T follicular helper cell (primary cell): ENCODE data around the gene CAMK2A.
"Not testable (repeated sequence)": the region's sequence is repeated elsewhere in the genome, so short reads cannot be mapped to it uniquely, and the experiment has no call there.

Experiments
- DNase-seq: peaks from one replicate; pipeline ENCODE4 v3.0.0-alpha.2; 2020; ENCODE audit warnings: low read depth

Gene CAMK2A

DNA sequence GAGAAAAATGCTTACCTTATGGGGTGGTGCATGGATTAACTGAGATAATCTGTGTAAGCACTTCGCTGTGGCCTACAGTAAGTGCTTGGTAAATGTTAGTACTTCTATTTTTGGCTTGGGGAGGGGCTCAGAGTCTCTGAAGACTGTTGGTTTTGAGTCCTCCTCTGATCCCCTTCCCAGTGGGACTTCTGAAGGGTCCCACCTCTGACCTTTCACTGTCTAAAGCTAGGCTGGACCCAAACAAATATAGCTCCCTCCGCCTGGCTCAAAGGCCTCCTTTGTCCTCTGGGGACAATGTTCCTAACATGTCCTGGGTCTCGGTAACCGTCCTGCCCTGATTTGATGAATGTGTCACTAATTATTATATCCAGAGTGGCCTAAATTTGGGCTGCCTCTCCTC lies 34.8 kb downstream of the CAMK2A start:
- no peak for DNase-seq

DNA sequence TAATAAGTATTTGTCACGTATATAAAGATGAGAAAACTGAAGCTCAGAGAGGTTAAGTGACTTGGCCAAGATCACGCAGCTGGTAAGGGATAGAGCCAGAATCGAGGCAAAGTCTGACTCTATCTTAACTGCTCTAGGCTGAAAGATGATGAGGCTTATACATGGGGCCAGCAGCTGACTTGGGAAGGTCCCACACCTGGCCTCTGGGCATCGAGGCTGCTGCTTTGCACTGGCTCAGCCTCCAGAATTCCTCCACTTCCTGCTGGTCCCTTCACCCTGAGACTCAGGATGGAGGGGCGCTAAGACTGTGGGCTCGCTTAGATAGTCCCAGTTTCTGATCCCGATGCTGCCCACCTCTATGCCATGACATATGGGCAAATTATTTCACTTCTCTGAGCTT lies 35.2 kb downstream of the CAMK2A start:
- no peak for DNase-seq

DNA sequence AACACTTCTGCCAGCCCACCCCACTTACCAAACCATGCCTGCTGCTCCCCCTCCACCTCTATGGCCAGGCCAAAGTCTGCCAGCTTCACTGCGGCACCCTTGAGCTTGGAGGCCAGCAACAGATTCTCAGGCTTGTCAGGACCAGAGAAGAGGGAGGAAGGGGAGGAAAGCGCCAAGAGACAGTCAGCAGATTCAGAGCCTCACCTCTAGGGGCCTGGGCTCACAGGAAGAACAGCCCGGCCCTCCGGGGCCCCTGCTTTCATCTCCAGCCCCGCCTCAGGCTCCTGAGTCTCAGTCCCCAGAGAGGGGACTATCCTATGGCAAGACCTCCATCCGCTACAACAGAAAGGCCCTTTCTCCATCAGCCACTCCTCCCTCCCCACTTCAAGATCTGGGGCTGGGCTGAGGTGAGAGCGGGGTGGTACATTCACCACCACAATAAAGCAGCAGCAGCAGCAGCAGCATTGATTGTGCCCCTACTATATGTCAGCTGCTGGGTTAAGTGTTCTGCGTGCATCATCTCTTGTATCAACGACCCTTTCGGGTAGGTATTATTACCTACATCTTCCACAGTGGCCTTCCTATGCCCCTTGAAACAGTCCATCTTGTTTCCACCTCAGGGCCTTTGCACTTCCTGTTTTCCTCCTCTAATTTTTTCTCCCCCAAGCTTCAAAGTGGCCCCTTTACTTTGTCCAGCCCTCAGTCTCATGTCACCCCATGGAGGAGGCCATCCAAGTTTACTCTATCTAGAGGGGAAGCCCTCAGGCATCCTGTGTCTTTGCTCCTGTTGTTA lies 36.0 kb downstream of the CAMK2A start:
- no peak for DNase-seq

DNA sequence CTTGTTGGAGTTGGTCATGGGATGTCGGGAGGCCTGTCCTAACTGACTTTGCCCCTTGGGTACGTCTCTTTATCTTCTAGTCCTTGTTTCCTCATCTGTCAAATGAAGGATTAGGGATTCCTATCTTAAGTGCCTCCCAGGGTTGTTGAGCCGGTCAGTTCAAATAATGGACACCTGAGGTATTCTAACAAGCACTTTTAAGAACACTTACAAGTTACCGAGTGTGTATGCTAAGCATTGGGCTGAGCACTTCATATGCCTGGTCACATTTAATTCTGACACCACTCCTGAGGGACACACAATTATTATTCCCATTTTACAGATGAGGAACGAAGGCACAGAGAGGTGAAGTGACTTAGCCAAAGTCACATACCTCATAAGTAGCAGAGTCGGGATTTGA lies 37.1 kb downstream of the CAMK2A start:
- no peak for DNase-seq

DNA sequence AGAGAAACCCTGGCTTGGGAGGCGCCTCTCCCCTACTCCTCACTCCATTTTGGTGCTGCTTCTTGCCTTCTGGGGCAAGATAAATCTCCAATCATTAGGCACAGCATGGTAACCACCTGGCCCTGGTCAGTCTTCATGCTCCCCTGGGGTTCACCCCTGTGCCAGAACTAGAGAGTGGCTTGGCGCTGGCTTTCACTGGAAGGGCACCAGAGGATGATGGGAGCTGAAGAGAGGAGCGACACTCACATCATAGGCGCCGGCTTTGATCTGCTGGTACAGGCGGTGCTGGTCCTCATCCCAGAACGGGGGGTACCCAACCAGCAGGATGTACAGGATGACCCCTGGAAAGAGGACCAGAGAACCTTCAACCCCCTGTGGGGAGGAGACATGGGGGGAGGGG lies 38.1 kb downstream of the CAMK2A start:
- DNase-seq, result no peak

DNA sequence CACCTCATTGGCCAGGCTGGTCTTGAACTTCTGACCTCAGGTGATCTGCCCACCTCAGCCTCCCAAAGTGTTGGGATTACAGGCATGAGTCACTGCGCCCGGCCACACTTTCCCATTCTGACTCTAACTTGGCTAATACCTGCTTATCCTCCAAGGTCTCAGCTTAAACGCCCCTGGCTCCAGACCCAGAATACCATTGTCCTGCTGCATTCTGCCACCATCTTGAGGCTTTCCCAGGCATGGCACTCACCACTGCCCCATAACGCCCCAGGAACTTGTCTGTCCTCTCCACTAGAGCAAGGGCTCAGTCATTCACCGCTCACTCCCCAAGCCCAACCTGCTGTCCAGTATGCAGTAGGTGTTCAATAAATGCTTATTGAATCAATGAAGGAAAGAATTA lies 39.8 kb downstream of the CAMK2A start:
- DNase-seq, result no peak

DNA sequence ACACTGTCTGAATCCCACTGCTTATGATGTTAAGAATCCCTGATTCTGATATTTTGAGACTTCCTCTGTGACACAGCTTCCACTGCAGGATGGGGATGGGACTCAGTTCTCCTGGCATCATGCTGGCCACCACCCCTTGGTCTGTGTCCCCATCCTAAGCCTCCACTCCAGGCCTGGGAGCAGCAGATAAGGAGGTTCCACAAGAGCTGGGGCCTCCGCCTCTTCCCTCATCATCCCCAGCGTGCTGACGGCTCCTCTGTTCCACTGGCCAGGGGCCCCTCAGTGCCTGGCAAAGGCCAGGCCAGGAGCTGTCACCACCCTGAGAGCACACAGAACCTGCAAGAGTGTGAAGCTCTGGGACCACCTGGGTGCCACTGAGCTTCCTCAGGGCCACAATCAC lies 40.6 kb downstream of the CAMK2A start:
- no peak for DNase-seq

DNA sequence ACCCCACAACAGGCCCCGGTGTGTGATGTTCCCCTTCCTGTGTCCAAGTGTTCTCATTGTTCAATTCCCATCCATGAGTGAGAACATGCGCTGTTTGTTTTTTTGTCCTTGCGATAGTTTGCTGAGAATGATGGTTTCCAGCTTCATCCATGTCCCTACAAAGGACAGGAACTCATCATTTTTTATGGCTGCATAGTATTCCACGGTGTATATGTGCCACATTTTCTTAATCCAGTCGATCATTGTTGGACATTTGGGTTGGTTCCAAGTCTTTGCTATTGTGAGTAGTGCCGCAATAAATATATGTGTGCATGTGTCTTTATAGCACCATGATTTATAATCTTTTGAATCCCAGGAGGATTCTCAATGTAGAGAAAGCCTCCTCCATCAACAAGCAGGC lies 41.1 kb downstream of the CAMK2A start:
- not testable (repeated sequence) for DNase-seq

DNA sequence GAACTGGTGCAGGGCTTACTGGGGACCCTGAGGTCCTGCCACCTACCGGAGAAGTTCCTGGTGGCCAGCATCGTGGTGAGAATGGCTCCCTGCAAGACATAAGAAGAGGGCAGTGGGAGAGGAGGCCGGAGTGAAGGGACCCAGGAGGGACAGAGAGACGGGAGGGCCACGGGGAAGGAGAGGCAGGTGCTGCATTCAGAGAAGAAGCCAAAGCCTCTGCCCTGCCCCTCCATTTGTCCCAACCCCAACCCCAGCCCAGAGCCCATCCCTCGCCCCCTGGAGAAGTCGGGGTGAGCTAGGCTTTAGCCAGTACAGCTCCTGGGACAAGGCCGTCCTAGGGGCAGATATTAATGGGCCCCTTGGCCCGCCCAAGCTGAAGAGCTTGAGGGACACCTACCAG lies 41.8 kb downstream of the CAMK2A start:
- DNase-seq, result no peak

DNA sequence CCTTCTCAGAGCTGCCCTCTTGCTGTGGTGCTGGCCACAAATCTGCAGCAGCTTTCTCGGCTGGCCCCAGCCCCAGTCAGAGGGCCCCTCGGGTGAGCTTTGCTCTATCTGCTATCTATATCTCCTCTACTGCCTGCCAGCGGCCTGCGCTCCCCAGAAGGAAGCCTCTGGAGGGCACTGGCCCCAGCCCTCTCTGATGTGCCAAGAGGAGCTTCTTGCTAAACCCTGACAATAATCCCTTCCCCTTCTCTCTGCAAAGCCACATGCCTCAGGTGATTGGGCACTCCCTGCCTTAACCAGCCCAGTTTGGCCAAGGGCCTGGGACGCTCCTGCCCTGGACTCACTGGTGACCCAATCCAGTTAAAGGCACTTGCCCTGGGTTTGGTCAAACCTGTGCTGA lies 42.7 kb downstream of the CAMK2A start:
- no peak for DNase-seq

DNA sequence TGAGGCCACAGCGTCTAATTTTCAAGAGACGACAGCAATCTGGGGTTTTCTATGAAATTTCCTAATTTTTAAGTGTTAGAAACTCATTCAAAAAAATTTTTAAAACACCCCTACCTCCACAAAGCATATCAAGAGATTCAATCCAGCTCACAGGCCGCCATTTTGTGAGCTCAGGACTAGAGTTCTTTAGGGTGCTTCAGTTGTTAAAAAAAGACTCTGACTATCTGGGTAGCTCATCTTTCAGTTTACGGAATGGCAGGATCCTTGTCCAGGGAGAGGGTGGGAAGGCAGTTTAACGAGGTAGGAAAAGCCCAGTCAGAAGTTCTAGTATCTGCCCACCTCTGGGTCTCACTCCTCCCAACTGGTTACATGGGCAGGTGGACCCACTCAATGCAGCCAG lies 43.1 kb downstream of the CAMK2A start:
- DNase-seq, result no peak

DNA sequence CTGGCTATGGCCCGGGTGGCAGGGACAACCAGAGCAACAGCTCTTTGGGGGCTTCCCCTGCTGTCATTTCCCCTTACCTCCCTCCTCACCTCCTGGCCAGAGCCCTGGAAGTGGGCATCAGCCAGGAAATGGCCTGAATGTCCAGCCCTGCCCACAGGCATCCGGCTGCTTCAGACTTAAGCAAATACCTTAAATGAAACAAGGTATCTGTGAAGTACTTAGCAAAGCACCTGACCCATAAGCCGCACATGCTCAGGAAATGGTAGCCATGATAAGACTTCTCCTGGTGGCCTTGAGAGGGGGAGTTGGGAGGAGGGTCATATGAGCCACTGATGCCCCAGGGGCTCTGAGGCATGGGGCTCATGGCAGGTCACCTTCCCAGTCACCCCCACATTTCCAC lies 43.8 kb downstream of the CAMK2A start:
- no peak for DNase-seq

DNA sequence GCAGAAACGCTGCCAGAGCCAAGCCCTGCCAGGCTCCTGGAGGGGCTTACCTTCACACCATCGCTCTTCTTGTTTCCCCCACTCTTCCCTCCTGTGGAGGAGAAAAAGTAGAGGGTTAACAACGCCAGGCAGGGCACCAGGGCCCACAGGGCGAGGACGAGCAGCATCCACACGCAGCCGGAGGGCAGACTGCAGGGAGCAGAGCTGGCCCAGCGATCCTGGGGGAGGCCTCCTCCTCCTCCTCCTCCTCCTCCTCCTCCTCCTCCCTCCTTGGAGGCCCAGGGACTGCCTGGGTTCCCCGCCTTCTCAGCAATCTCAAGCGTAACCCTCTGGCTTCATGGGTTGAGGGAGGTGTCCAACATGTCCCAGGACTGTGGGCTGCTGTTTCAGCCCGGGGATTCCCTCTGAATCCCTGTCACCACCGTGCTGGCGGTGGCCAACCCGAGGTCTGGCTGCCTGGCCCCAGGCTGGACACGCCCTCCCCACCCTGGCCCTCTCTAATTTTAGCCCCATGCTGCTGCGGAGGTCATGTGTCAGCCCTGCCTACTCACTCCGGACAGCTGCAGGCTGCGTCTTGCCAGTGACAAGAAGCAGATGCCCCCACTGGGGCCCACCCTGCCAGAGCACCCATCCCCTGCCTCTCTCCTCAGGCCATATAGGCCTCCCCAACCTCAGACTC lies 44.3 kb downstream of the CAMK2A start:
- no peak for DNase-seq

DNA sequence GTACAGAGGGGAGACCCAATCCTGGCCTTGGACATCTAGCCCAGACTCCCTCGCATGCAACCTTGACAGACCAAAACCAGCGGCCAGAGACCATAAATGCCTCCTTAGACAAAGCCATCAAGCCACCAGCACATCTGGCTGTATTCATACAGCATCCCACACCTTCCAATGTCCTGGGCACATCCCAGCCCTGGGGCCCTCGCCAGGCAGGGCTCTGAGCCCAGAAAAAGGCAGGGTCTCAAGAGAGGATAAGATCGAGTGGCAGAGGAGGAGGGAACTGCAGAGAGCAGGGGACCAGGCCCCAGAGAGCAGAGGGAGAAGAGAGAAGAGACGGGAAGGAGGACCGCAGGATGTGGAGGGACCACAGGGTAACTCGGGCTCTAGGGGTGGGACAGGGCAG lies 45.4 kb downstream of the CAMK2A start:
- no peak for DNase-seq

DNA sequence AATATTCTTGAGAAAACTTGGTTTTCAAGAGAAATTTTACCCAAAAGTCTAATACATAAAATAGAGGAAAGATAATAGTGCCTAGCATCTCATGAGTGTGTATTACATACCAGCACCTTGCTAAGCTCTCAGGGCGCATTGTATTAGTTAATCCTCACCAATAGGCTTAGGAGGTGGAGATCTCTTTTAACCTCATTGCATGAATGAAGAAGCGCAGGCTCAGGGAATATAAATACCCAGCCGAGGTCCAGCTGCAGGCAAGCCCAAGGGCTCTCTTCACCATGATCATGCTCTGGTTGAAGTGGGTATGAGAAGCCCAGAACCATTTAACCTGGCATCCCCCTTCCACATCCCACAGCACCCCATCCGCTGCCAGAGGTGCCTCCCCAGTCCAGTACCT lies 46.0 kb downstream of the CAMK2A start:
- DNase-seq, result no peak

DNA sequence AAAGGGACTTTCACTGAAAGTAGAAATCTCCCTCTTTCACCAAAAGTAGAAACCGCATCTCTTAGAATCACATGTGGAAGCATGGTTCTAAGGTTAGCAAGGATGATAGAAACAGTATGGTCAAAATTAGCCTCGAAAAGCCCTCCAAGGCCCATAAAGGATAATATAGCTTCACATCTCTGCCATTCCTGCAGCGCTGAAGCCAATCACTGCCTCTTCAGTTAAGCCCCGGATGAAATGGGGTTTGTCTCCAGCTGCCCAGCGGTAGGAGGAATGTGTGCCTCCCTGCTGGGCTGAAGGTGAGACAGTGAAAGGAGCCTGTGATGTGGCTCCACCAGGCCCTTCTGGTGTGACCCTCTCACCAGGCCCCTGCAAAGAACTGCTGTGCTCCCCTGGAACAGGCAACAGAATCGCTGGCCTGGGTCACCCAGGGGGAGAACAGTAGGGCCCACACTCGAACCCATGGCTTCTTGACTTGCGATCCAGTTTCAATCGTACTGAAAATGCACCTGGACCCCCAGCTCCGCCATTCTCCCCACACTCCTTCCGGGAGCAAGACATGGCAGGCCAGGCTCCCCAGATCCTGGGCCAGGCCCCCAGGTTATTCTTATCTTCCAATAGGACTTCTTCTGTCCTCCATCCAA lies 47.2 kb downstream of the CAMK2A start:
- DNase-seq, result no peak

DNA sequence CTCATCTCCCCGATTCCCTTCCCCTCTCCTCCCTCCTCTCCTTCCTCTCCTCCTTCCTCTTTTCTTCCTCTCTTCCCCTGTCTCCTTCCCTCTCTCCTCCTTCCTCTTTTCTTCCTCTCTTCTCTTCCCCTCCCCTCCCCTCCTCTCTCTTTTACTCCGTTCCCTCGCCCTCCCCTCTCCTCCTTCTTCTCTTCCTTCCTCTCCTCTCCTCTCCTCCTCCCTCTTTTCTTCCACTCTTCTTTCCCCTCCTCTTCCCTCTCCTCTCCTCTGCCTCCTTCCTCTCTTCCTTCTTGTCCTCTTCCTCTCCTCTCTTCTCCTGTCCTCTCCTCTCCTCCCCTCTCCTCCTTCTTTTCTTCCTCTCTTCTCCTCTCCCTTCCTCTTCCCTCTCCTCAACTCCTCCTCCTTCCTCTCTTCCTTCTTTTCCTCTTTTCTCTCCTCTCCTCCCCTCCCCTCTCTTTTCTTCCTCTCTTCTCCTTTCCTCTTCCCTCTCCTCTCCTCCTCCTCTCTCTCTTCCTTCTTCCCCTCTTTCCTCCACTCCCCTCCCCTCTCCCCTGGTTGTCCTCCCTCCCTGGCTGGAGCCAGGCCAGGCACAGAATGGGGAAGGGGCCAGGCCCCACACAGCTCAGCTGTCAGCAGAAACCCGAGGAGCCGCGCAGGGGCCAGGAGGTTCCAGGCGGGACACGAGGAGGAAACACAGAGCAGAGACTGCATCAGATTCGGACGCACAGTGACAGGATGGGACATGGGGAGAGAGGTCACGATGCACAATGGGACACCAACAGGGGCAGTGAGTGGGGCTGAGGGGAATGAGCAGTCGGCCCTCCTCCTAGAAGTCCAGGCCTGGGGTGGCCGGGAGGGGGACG lies 48.0 kb downstream of the CAMK2A start:
- no peak for DNase-seq

DNA sequence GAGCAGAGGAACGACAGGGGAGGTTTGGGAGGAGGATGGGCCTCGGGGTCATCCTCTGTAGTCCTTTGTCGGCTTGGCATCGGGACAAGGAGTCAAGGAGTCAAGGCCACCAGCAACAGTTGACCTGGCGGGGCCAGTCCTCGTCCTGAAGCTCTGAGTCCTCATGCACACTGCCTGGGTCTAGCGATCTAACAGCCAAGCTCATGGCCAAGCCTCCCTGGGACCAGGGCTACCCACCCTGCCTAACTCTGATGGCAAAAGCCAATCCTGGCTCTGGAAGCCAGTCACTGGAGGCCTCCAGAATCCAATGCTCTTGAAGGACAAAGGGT lies 49.8 kb downstream of the CAMK2A start:
- DNase-seq, result no peak

DNA sequence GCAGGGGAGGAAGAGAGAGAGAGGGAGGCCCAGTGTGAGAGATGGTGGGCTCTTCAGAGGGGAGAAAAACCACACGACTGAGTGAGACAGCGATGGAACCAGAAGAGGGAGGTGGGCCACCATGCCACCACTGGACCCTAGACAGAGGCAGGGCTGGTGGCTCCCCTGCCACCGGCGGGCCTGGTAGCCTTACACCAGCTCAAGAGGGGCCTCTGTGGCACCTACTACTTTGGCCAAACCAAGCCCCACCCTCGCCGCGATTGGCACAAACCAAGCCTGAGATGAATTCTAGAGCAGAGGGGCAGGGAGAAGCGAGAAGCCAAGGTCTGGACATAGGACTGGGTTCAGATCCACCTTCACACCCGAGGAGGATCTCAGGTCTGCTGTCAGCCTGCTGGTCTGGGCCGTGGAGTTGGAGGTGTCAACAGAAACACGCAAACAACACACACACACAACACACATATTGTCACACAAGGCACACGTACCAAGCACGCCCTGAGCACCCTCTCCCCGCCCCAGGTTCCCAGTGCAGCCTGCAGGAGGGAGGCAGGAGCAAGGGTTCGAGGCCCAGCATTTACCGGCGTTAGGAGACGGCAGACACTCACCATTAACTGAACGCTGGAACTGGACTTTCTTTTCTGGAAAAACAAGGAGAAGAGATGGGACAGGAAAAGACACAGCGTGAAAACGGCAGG lies 50.3 kb downstream of the CAMK2A start:
- no peak for DNase-seq

DNA sequence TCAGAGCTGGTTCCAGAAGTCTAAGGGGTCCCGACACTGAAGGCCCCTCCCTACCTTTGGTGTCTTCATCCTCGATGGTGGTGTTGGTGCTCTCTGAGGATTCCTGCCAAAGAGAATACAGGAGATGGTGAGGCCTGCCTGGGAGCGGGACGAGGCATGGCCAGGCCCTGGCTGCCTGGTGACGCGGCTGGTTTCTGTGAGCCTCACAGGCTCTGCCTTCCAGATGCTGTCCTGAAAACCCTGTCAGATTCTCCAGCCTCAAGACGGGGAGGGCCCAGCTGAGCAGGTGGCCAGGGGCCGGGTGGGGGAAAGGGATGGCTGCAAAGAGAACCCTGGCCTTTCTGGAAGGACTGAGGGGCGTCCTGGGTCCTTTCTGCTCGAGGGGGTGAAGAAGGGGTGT lies 50.9 kb downstream of the CAMK2A start:
- DNase-seq, result no peak

DNA sequence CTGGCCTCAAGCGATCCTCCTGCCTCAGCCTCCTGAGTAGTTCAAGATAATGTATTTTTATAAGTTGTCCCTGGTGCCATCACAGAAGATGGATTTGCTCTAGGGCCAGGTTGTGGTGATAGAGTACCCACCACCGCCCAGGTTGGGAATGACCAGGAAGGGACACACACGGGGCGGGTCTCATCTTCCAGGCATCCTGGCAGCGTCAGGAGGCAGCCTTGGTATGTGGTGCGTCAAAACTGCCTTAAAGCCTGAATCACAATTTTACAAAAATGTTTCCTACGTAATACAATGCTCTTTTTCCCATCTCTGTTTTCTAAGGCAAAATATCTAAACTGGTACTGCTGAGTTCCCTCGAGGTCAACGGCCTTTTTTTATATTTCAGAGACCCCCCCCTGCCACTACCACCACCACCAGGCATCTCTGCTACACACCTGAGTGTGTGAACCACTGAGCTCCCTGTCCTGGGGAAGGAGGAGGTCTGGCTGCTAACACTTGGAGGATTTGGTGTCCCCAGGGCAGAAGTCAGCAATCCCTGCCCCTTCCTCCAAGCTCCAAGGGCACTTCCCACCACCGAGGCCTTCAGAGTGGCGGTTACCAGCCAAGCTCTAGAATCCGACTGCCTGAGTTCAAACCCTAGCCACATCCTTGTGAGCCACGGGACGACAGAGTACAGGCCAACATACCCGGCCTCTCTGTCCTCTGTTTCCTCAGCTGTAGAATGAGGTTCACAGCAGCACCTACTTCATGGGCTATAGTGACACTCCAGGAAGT lies 52.4 kb downstream of the CAMK2A start:
- DNase-seq, result no peak
